GM18870 (cell line): Measurements from ENCODE around the gene UBXN7.
"Not testable (repeated sequence)": the region's sequence is repeated elsewhere in the genome, so short reads cannot be mapped to it uniquely, and the experiment has no call there.

Experiments used
- ATAC-seq: cut with Tn5 transposase; IDR thresholded peaks from one replicate; pipeline ENCODE4 v1.9.1; 2021; ENCODE audit warnings: moderate library complexity; ENCODE audit not compliant: unreplicated experiment

Gene UBXN7

GRCh38 chr3:196358540-196358939 is 73.7 kb downstream of the UBXN7 start:
- ATAC-seq = not testable (repeated sequence)

- no peak for ATAC-seq
Measured at GRCh38 chr3:196357905-196358304, 74.3 kb downstream of the UBXN7 start.

GRCh38 chr3:196356556-196356955 is 75.7 kb downstream of the UBXN7 start:
- ATAC-seq = no peak

- ATAC-seq = no peak
Measured at GRCh38 chr3:196355668-196356067, 76.6 kb downstream of the UBXN7 start.

- no peak for ATAC-seq
Measured at GRCh38 chr3:196354132-196354531, 78.1 kb downstream of the UBXN7 start.

GRCh38 chr3:196351541-196351940 is 80.7 kb downstream of the UBXN7 start:
- ATAC-seq = no peak

- no peak for ATAC-seq
Measured at GRCh38 chr3:196350067-196350466, 82.2 kb downstream of the UBXN7 start.

- no peak for ATAC-seq
Measured at GRCh38 chr3:196348698-196349097, 83.5 kb downstream of the UBXN7 start.

- ATAC-seq = no peak
Measured at GRCh38 chr3:196344663-196345062, 87.6 kb downstream of the UBXN7 start.

GRCh38 chr3:196343917-196344316 is 88.3 kb downstream of the UBXN7 start:
- ATAC-seq = not testable (repeated sequence)

- ATAC-seq = no peak
Measured at GRCh38 chr3:196341137-196341536, 91.1 kb downstream of the UBXN7 start.

- no peak for ATAC-seq
Measured at GRCh38 chr3:196340466-196340865, 91.8 kb downstream of the UBXN7 start.

- no peak for ATAC-seq
Measured at GRCh38 chr3:196339493-196340254, 92.6 kb downstream of the UBXN7 start.

- no peak for ATAC-seq
Measured at GRCh38 chr3:196339044-196339443, 93.2 kb downstream of the UBXN7 start.

- ATAC-seq = no peak
Measured at GRCh38 chr3:196336319-196337145, 95.7 kb downstream of the UBXN7 start.

GRCh38 chr3:196335503-196335948 is 96.7 kb downstream of the UBXN7 start:
- no peak for ATAC-seq

GRCh38 chr3:196334982-196335381 is 97.2 kb downstream of the UBXN7 start:
- no peak for ATAC-seq

- no peak for ATAC-seq
Measured at GRCh38 chr3:196332168-196332567, 100.1 kb downstream of the UBXN7 start.

- no peak for ATAC-seq
Measured at GRCh38 chr3:196327405-196327804, 104.8 kb downstream of the UBXN7 start.

- no peak for ATAC-seq
Measured at GRCh38 chr3:196326936-196327335, 105.3 kb downstream of the UBXN7 start.

GRCh38 chr3:196323691-196324090 is 108.5 kb downstream of the UBXN7 start:
- no peak for ATAC-seq

GRCh38 chr3:196323016-196323415 is 109.2 kb downstream of the UBXN7 start:
- ATAC-seq = no peak
